Epithelial cell of proximal tubule (primary cell): ENCODE data around the gene RETREG1. TPM values are rescaled to one million over a fixed set of nuclear protein-coding genes. Genes with fewer than 3 reads are reported as not detected.

Experiments used
- DNase-seq: peaks from one replicate; pipeline ENCODE4 v3.0.0-alpha.2; 2011; ENCODE audit warnings: low read depth
- H3K4me3 ChIP-seq: 2 replicates; pipeline ENCODE4 v1.5.1; 2011; ENCODE audit warnings: low read depth, mild to moderate bottlenecking, low read length
- total RNA-seq: library from RNA; depleted of rRNA; stranded (reverse); fragments of >200 nt; gene quantifications from 2 replicates; pipeline ENCODE4 v1.2.3, GENCODE V29; 2015
- TF ChIP-seq, protein P1 (sequence below): conservative IDR thresholded peaks from 2 replicates; pipeline ENCODE4 v1.5.1; 2012; ENCODE audit warnings: low read depth, mild to moderate bottlenecking, low read length

Gene RETREG1
- total RNA-seq, 1 donor from 2014 or later = 17.5 TPM

DNA sequence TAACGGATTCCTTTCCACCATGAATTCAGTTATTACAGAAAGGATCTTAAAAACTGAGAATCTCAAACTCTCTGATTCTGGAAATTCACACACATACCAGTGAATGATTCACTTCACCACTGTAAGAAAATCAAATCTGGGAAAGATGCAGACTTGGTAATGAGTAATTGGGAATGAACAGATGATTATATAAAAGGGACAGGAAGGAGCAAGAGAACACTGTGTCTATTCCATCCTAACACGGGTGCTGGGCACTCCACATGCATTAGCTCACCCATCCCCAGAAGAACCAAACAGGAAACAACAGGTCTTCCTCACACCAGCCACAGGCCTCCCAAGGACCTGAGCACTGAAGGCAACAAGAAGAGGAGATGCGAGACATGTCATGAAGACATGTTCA is 76.4 kb downstream of the RETREG1 start:
- peak; percentile 94 for DNase-seq
- no peak overlapping the region for H3K4me3 ChIP-seq
- TF ChIP-seq, protein P1, sequence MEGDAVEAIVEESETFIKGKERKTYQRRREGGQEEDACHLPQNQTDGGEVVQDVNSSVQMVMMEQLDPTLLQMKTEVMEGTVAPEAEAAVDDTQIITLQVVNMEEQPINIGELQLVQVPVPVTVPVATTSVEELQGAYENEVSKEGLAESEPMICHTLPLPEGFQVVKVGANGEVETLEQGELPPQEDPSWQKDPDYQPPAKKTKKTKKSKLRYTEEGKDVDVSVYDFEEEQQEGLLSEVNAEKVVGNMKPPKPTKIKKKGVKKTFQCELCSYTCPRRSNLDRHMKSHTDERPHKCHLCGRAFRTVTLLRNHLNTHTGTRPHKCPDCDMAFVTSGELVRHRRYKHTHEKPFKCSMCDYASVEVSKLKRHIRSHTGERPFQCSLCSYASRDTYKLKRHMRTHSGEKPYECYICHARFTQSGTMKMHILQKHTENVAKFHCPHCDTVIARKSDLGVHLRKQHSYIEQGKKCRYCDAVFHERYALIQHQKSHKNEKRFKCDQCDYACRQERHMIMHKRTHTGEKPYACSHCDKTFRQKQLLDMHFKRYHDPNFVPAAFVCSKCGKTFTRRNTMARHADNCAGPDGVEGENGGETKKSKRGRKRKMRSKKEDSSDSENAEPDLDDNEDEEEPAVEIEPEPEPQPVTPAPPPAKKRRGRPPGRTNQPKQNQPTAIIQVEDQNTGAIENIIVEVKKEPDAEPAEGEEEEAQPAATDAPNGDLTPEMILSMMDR = no peak

DNA sequence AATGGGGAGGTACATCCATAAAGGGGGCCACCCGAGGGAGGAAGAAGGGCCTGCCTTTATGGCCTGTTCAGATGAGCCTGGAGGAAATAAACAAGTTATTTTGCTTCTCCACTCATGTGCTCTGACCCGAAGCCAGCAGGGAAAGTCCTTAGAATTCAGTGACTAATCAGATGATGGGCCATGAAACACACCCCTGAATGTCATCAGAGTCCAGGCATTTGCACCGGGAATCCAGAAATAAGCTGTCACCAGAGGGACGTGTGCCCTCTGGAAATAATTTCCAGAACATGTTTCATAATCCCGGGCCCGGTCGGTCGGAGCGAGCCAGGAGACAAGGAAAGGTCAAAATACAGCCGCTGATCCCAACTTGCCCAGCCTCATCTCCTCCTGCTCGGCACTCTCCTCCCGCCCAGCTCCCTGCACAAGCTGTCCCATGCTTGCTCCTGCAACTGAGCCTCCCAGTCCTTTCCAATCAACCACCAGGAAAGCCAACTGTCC is 77.6 kb downstream of the RETREG1 start:
- peak; percentile 99 for DNase-seq
- H3K4me3 ChIP-seq = peak overlapping the region; percentile 28
- TF ChIP-seq, protein P1 = no peak

DNA sequence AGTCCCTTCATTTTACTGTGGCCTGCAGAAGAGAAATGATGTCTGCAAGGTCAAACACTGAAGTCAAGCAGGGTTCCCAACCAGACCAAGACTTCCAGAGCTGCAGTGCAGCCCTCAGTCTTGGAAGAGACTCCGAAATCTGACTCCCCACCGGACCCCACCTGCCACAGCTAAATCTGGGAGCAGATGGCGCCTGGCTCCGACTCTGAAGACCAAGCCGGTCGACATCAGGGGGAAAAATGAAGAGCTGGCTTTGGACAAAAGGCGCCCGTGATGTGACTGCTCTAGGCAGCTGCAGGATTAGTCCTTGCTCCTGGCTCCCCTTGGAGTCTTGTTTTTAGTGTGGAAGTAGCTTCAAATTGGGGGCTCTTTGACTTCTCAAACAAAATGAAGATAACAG is 78.8 kb downstream of the RETREG1 start:
- no peak overlapping the region for H3K4me3 ChIP-seq
- TF ChIP-seq, protein P1 = no peak
- DNase-seq = no peak

DNA sequence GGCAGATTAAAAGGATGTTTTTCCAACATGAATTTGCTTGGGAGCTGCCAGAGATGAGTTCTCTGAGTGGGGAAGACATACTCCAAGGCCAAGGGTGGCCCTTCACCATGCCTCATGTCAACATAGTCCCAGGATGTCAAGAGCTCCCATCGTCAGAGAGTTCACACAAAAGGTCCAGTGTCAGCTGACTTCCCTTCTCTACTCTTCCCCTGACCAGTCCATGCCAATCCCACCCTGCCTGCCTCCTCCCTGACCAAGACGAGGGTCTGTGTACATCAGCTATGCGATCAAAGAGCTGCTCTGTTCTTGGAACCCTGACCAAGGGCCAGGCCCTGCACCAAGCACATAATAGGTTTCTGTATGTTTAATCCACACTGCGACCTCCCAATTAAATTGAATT is 80.0 kb downstream of the RETREG1 start:
- TF ChIP-seq, protein P1 = no peak

DNA sequence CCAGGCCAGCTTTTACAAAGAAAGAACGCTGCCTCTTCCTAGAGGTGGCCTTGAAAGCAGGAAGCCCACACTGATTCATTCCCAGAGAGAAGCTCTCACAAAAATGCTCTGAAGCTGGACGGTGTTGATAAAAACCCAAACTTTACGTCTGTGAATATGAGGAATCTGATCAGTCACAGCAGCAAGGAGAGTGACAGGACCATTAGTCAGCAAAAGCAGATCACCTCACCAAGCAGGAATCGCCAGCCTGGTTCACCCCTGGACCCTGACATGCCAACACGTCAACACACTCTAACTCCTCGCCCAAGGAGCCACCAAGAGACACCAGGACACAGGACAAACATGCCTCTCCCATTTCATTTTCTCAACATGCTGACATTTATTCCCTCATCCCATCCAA is 80.6 kb downstream of the RETREG1 start:
- H3K4me3 ChIP-seq = no peak overlapping the region
- DNase-seq = peak; percentile 82
- TF ChIP-seq, protein P1 = no peak

More for the DNA sequence above, 80.0 kb downstream of the RETREG1 start:
- DNase-seq = no peak
- no peak overlapping the region for H3K4me3 ChIP-seq

DNA sequence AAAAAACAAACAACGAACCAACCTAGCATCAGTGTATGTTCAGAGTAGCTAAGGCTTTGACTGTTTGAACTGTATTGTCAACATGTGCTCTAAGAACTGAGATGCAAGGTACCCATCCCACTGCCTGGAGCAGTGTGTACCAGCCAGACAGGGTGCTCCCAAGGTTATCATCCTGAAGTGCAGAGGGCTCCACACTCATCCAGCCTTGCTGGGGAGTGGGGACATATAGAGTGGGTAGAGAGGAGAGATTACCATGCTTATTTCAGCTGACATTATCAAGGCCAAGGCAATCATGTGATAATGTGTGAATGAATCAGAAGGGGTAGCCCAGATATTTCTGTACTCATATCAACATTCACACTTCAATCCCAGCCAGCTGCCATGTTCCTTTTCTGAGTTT is 82.5 kb downstream of the RETREG1 start:
- TF ChIP-seq, protein P1 = no peak
- DNase-seq = no peak
- H3K4me3 ChIP-seq = no peak overlapping the region

DNA sequence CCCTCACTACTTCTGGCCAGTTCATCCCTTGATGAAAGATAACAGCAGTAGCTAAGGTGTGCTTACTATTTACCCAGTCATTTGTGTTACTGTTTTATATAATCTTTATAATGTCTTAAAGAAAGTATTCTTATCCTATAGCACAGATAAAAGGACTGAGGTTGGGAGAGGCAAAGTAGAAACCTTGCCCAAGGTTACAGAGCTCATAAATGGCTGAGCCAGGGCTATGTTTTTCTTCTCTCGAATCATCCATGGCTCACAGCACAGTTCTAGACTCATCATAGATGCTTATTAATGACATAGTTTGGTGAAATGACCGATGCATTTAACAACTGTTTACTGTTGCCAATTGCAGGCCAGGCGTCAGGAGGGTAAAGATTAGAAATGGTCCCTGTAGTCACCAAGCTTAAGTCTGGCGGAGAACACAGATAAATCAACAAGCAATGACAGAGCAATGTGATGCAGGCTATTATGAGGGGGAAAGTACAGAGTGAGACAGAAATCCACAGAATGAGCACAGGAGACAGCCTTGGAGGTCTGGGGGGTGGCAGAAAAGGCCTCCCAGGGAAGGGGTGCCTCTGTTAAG is 85.6 kb downstream of the RETREG1 start:
- no peak for DNase-seq
- H3K4me3 ChIP-seq = no peak overlapping the region
- TF ChIP-seq, protein P1 = no peak
